ENCODE measurements around the gene TLL2.

The TLL2 gene

DNA sequence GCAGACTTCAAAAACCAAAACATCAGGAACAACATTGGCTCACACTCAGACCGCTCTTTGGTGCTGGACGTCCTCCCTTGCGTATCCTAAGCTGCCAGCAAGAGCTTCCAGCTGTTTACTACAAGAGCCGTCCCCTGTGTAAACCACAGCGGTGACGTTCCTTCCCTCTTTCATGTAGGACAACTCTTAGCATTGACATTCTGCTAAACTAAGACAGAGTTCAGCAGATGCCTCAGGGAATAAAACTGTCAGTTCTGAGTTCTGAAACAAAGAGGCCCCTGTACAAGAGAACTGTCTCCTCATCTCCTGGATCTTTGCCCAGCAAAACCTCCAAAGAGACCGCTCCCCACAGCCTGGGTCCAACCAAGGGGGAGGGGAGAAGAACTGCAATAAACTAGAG, 97.1 kb downstream of the TLL2 start:
- Histone ChIP-seq H3K36me3 (ENCODE audit: control insufficient read depth, insufficient read depth, low read length, severe bottlenecking) (no peaks in the 10 kb centered on the region), H3K9me3 (ENCODE audit: control insufficient read depth, low read length) (no peaks in the 10 kb centered on the region), H3K4me1 (ENCODE audit: control insufficient read depth, insufficient read depth, low read length) (peaks cover 26% of the 10 kb centered on the region), H3K4me3 (ENCODE audit: low read length) (peak overlapping the region; percentile 56), H3K27me3 (replicated peaks; ENCODE audit: control insufficient read depth, insufficient read depth, low read length) (peaks cover 31% of the 10 kb centered on the region), H3K9ac (ENCODE audit: low read length) (no peak overlapping the region)
- DNase-seq (ENCODE audit: low read depth): no peak

DNA sequence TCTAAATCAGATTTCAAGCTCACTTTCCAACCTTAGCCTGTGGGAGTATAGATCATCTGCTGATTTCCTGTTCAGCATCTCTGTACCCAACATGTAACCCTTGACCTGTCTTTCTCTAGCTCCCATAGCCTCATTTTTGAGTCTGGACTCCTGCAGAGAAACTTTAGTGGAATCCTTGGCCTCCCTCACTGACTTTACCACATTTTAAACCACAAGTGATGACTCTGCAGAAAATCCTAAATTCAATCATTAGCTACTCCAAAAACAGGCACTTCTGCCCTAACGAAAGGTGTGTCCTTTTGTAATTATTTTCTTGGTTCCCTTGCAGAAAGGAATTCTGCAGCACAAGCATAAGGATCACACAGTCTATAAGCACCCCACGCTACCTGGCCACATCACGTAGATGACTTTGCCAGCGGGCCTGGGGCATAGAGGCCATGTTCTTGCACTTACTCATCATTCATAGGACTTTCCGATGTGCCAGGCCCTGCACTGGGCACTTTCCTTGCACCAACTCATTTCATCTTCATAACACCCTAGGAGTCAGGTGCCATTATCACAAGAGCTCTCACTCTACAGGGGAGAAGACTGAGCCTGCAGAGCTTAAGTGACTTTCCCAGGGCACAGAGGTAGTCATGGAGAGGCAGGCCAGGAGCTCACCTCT, 97.7 kb downstream of the TLL2 start:
- DNase-seq (ENCODE audit: low read depth): peak; percentile 5
- Histone ChIP-seq H3K4me3 (ENCODE audit: low read length) (peak overlapping the region; percentile 16), H3K9me3 (ENCODE audit: control insufficient read depth, low read length) (no peaks in the 10 kb centered on the region), H3K9ac (ENCODE audit: low read length) (no peak overlapping the region), H3K27me3 (replicated peaks; ENCODE audit: control insufficient read depth, insufficient read depth, low read length) (peaks cover 36% of the 10 kb centered on the region), H3K36me3 (ENCODE audit: control insufficient read depth, insufficient read depth, low read length, severe bottlenecking) (no peaks in the 10 kb centered on the region), H3K4me1 (ENCODE audit: control insufficient read depth, insufficient read depth, low read length) (peaks cover 26% of the 10 kb centered on the region)

- no peaks in the 10 kb centered on the region for H3K9me3 ChIP-seq (ENCODE audit: control insufficient read depth, low read length)
- DNase-seq (ENCODE audit: low read depth): no peak
- H3K4me3 ChIP-seq (ENCODE audit: low read length): no peak overlapping the region
Measured at GRCh38 chr10:96415150-96415890, 98.4 kb downstream of the TLL2 start.

DNA sequence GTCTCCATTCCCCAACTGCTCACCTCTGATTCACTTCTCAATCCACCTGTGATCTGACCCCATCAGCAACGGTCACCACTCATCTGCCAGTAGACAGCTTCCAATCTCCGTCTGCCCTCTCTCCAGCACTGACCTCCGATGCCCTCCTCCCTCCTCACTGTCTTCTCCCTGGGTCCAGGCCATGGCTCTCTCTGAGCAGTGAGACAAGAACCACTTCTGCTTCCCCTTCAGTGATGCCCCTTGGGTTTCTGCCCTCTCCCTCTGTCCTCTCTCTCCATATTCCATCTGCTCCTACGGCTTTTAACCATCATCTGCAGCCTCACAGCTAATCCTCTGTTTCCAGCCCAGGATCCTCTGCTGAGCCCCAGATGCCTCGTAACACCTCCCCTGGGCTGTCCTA, 99.4 kb downstream of the TLL2 start:
- no peak overlapping the region for H3K9ac ChIP-seq (ENCODE audit: low read length)
- H3K4me1 ChIP-seq (ENCODE audit: control insufficient read depth, insufficient read depth, low read length): peaks cover 26% of the 10 kb centered on the region

More at GRCh38 chr10:96415150-96415890, 98.4 kb downstream of the TLL2 start:
- peaks cover 26% of the 10 kb centered on the region for H3K4me1 ChIP-seq (ENCODE audit: control insufficient read depth, insufficient read depth, low read length)
- H3K9ac ChIP-seq (ENCODE audit: low read length): no peak overlapping the region
- H3K36me3 ChIP-seq (ENCODE audit: control insufficient read depth, insufficient read depth, low read length, severe bottlenecking): no peaks in the 10 kb centered on the region
- peaks cover 41% of the 10 kb centered on the region for H3K27me3 ChIP-seq (replicated peaks; ENCODE audit: control insufficient read depth, insufficient read depth, low read length)

GRCh38 chr10:96413151-96413787, 100.5 kb downstream of the TLL2 start:
- H3K36me3 ChIP-seq (ENCODE audit: control insufficient read depth, insufficient read depth, low read length, severe bottlenecking): no peaks in the 10 kb centered on the region
- no peak overlapping the region for H3K9ac ChIP-seq (ENCODE audit: low read length)
- no peak overlapping the region for H3K4me3 ChIP-seq (ENCODE audit: low read length)
- peaks cover 61% of the 10 kb centered on the region for H3K27me3 ChIP-seq (replicated peaks; ENCODE audit: control insufficient read depth, insufficient read depth, low read length)
- no peaks in the 10 kb centered on the region for H3K9me3 ChIP-seq (ENCODE audit: control insufficient read depth, low read length)
- H3K4me1 ChIP-seq (ENCODE audit: control insufficient read depth, insufficient read depth, low read length): peaks cover 22% of the 10 kb centered on the region
- DNase-seq (ENCODE audit: low read depth): peak; percentile 18

More for the DNA sequence above, 99.4 kb downstream of the TLL2 start:
- Histone ChIP-seq H3K4me3 (ENCODE audit: low read length) (no peak overlapping the region), H3K9me3 (ENCODE audit: control insufficient read depth, low read length) (no peaks in the 10 kb centered on the region), H3K36me3 (ENCODE audit: control insufficient read depth, insufficient read depth, low read length, severe bottlenecking) (no peaks in the 10 kb centered on the region), H3K27me3 (replicated peaks; ENCODE audit: control insufficient read depth, insufficient read depth, low read length) (peaks cover 51% of the 10 kb centered on the region)
- DNase-seq (ENCODE audit: low read depth): no peak

DNA sequence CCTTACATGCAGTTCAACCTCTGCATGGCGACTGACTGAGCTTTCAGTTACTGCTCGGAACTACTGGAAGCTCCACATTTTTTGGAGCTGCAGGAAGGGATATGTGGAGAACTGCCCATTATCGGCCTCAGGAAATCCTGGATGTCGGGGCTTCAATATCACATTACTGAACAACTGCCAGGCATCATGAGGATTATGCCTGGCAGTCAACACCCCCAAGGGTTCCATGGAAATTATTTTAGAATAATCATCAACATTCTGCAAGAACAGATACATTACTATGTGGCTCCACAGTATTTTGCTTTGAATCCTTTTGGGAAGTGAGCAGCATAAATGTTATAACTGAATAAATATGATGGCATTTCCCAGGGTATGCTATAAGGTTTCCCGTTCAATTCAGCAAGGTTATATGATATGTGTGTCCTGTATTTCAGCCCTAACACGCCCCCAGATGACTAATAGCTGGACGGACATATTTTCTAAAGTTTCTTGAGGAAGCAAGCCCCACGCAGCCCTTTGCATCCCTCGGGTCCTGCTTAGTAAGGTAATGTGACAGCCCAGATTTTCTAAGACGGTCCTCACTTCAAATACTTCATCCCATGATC, 101.9 kb downstream of the TLL2 start:
- peaks cover 13% of the 10 kb centered on the region for H3K4me1 ChIP-seq (ENCODE audit: control insufficient read depth, insufficient read depth, low read length)
- DNase-seq (ENCODE audit: low read depth): peak; percentile 24
- H3K36me3 ChIP-seq (ENCODE audit: control insufficient read depth, insufficient read depth, low read length, severe bottlenecking): no peaks in the 10 kb centered on the region
- H3K27me3 ChIP-seq (replicated peaks; ENCODE audit: control insufficient read depth, insufficient read depth, low read length): peaks cover 75% of the 10 kb centered on the region
- H3K9me3 ChIP-seq (ENCODE audit: control insufficient read depth, low read length): no peaks in the 10 kb centered on the region
- H3K9ac ChIP-seq (ENCODE audit: low read length): no peak overlapping the region
- no peak overlapping the region for H3K4me3 ChIP-seq (ENCODE audit: low read length)

- DNase-seq (ENCODE audit: low read depth): no peak
- no peak overlapping the region for H3K9ac ChIP-seq (ENCODE audit: low read length)
- H3K27me3 ChIP-seq (replicated peaks; ENCODE audit: control insufficient read depth, insufficient read depth, low read length): peaks cover 89% of the 10 kb centered on the region
- no peaks in the 10 kb centered on the region for H3K4me1 ChIP-seq (ENCODE audit: control insufficient read depth, insufficient read depth, low read length)
- H3K36me3 ChIP-seq (ENCODE audit: control insufficient read depth, insufficient read depth, low read length, severe bottlenecking): no peaks in the 10 kb centered on the region
- H3K9me3 ChIP-seq (ENCODE audit: control insufficient read depth, low read length): no peaks in the 10 kb centered on the region
- H3K4me3 ChIP-seq (ENCODE audit: low read length): no peak overlapping the region
Measured at GRCh38 chr10:96410296-96410695, 103.4 kb downstream of the TLL2 start.

DNA sequence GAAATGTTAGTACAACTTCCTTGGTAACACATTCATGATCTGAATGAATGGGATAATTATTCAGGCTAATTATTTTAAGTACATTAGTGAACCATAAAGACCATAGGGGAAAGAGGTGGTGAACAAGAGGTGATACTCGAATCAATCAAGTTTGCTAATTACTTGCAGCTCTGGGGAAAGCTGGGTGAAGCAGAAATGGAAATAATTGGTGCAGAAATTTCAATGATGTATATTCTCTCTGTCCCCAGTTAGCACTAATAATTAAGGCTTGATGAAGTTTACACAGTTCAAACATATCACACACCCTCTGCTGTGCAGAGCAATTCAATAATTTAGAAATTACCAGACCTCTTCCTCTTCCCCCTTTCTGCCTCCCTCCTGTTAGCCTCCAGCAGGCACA, 105.5 kb downstream of the TLL2 start:
- Histone ChIP-seq H3K9me3 (ENCODE audit: control insufficient read depth, low read length) (no peaks in the 10 kb centered on the region), H3K9ac (ENCODE audit: low read length) (no peak overlapping the region), H3K4me3 (ENCODE audit: low read length) (no peak overlapping the region), H3K27me3 (replicated peaks; ENCODE audit: control insufficient read depth, insufficient read depth, low read length) (peaks cover 77% of the 10 kb centered on the region), H3K4me1 (ENCODE audit: control insufficient read depth, insufficient read depth, low read length) (no peaks in the 10 kb centered on the region), H3K36me3 (ENCODE audit: control insufficient read depth, insufficient read depth, low read length, severe bottlenecking) (no peaks in the 10 kb centered on the region)
- DNase-seq (ENCODE audit: low read depth): no peak

DNA sequence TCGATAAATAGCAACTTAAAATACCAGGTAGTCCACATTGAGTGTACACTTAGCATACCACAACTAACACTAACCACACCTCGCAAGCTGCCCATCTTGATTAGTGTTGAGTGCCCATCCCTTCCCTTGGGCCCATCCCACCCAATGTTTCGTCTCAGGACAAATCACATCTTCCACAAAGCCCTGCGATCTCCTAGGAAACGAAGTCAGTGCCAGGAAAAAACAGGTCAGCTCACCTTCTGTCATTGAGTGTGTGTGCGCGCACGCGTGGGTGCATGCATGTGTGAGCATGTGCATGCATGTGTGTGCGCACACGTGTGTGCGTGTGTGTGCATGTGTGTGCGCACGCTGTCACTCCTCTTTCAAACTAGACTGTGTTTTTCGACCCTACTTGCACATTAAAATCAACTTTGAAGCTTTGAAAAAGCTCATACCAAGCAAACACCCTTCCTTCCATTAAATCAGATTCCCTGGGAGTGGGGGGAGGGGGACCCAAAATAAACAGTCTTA, 106.1 kb downstream of the TLL2 start:
- Histone ChIP-seq H3K9ac (ENCODE audit: low read length) (no peak overlapping the region), H3K9me3 (ENCODE audit: control insufficient read depth, low read length) (no peaks in the 10 kb centered on the region), H3K4me1 (ENCODE audit: control insufficient read depth, insufficient read depth, low read length) (no peaks in the 10 kb centered on the region), H3K27me3 (replicated peaks; ENCODE audit: control insufficient read depth, insufficient read depth, low read length) (peaks cover 76% of the 10 kb centered on the region), H3K4me3 (ENCODE audit: low read length) (no peak overlapping the region), H3K36me3 (ENCODE audit: control insufficient read depth, insufficient read depth, low read length, severe bottlenecking) (no peaks in the 10 kb centered on the region)
- DNase-seq (ENCODE audit: low read depth): no peak

- Histone ChIP-seq H3K9me3 (ENCODE audit: control insufficient read depth, low read length) (no peaks in the 10 kb centered on the region), H3K36me3 (ENCODE audit: control insufficient read depth, insufficient read depth, low read length, severe bottlenecking) (no peaks in the 10 kb centered on the region), H3K27me3 (replicated peaks; ENCODE audit: control insufficient read depth, insufficient read depth, low read length) (peaks cover 76% of the 10 kb centered on the region), H3K4me1 (ENCODE audit: control insufficient read depth, insufficient read depth, low read length) (no peaks in the 10 kb centered on the region), H3K9ac (ENCODE audit: low read length) (no peak overlapping the region), H3K4me3 (ENCODE audit: low read length) (no peak overlapping the region)
- no peak for DNase-seq (ENCODE audit: low read depth)
Measured at GRCh38 chr10:96406091-96406490, 107.6 kb downstream of the TLL2 start.

Measured in adipocyte (in vitro differentiated cells).